ENCODE measurements around the gene RFTN1. TPM values are rescaled to one million over a fixed set of nuclear protein-coding genes. Genes with fewer than 3 reads are reported as not detected.

RFTN1 gene
- total RNA-seq, 1 experiment from 2014 or later: 2.2 TPM

- H3K27me3 Mint-ChIP-seq (ENCODE audit: low read depth): no peaks in the 10 kb centered on the region; the same call in 1 of the 2 replicates
- Histone ChIP-seq H3K79me2 (ENCODE audit: insufficient read depth, low read length) (no peaks in the 10 kb centered on the region), H3K9me3 (ENCODE audit: control insufficient read depth, low read depth, low read length) (no peaks in the 10 kb centered on the region)
Observed at GRCh38 chr3:16442730-16443129, 70.8 kb downstream of the RFTN1 start.

More at GRCh38 chr3:16442730-16443129, 70.8 kb downstream of the RFTN1 start:
- no peak overlapping the region for H2AK5ac ChIP-seq (ENCODE audit: insufficient read length, low read length)
- H3T11ph ChIP-seq (ENCODE audit: low read length): no peak overlapping the region
- H3K4me1 ChIP-seq (ENCODE audit: insufficient read depth, low read length): no peaks in the 10 kb centered on the region
- no peak overlapping the region for H3K4me2 ChIP-seq (ENCODE audit: insufficient read depth, insufficient read length, low read length)
- TF ChIP-seq CTCF (conservative IDR thresholded peaks at IDR 0.05): no peak
- H3K14ac ChIP-seq (ENCODE audit: insufficient read depth, low read length): no peak overlapping the region
- H3K18ac ChIP-seq (ENCODE audit: insufficient read length, low read depth, low read length): no peak overlapping the region
- Mint-ChIP-seq H3K4me3 (no peak overlapping the region), H3K36me3 (ENCODE audit: insufficient read depth in 1 of 3, low read depth in 3 of 3) (no peaks in the 10 kb centered on the region), H3K4me1 (peaks cover 0 to 5% of the 10 kb centered on the region in 2 experiments; a peak in 1 of 4 replicates), H3K9me3 (no peaks in the 10 kb centered on the region), H3K27ac (no peak overlapping the region)
- no peaks in the 10 kb centered on the region for H3K27me3 ChIP-seq (ENCODE audit: insufficient read depth, low read length)
- no peak overlapping the region for H2BK5ac ChIP-seq (ENCODE audit: insufficient read length, low read length)
- H4K8ac ChIP-seq (replicated peaks; ENCODE audit: insufficient read length, low read depth, low read length): no peak overlapping the region
- H2BK12ac ChIP-seq (ENCODE audit: insufficient read length, low read depth, low read length): no peak overlapping the region
- no peak overlapping the region for H2BK120ac ChIP-seq (ENCODE audit: low read depth, low read length, poor library complexity, severe bottlenecking)
- H3K27ac ChIP-seq (ENCODE audit: insufficient read length, low read depth, low read length): no peak overlapping the region
- no peak for DNase-seq
- no peak overlapping the region for H2BK15ac ChIP-seq (ENCODE audit: low read depth, low read length)
- H4K5ac ChIP-seq (ENCODE audit: insufficient read length, low read depth, low read length): no peak overlapping the region
- no peak overlapping the region for H3K9ac ChIP-seq (ENCODE audit: extremely low read depth, insufficient read length, low read length)
- no peak overlapping the region for H3K4ac ChIP-seq (ENCODE audit: low read depth, low read length)
- H3K79me1 ChIP-seq (ENCODE audit: insufficient read depth, low read depth, low read length, poor library complexity, severe bottlenecking): no peaks in the 10 kb centered on the region
- no CpG with 5 or more reads among the region's 1 CpG for WGBS (ENCODE audit: extremely low coverage, insufficient read length, low lambda C conversion rate)
- H3K23me2 ChIP-seq (ENCODE audit: insufficient read length, low read depth, low read length, poor library complexity, severe bottlenecking): no peaks in the 10 kb centered on the region
- no peak overlapping the region for H3K23ac ChIP-seq (ENCODE audit: insufficient read length, low read depth, low read length)
- H4K91ac ChIP-seq (ENCODE audit: insufficient read length, low read depth, low read length): no peak overlapping the region
- H2BK20ac ChIP-seq (ENCODE audit: low read depth, low read length, poor library complexity, severe bottlenecking): no peak overlapping the region
- H2AFZ ChIP-seq (ENCODE audit: low read length): no peak overlapping the region
- no peaks in the 10 kb centered on the region for H4K20me1 ChIP-seq (ENCODE audit: control insufficient read depth, insufficient read depth, insufficient read length)
- H3K56ac ChIP-seq (ENCODE audit: insufficient read length, low read depth, low read length): no peak overlapping the region
